GM15510 (cell line): ENCODE data around the gene NCK2.

Experiments used
- POLR2A ChIP-seq: IDR thresholded peaks from 3 replicates; pipeline ENCODE4 v1.6.1; 2011; ENCODE audit warnings: borderline replicate concordance; ENCODE audit not compliant: insufficient read length; ENCODE audit errors: extremely low read depth

NCK2 gene

GRCh38 chr2:105876191-105876590, 131.5 kb downstream of the NCK2 start:
- no peak for TF ChIP-seq POLR2A

- no peak for TF ChIP-seq POLR2A
Observed at GRCh38 chr2:105877945-105878344, 133.2 kb downstream of the NCK2 start.

- TF ChIP-seq POLR2A, result no peak
Observed at GRCh38 chr2:105879106-105879802, 134.5 kb downstream of the NCK2 start.

GRCh38 chr2:105879803-105880300, 135.1 kb downstream of the NCK2 start:
- TF ChIP-seq POLR2A, result no peak

- no peak for TF ChIP-seq POLR2A
Observed at GRCh38 chr2:105880637-105881036, 135.9 kb downstream of the NCK2 start.

GRCh38 chr2:105881286-105882136, 136.8 kb downstream of the NCK2 start:
- TF ChIP-seq POLR2A, result no peak

GRCh38 chr2:105882341-105882740, 137.6 kb downstream of the NCK2 start:
- no peak for TF ChIP-seq POLR2A

GRCh38 chr2:105882920-105883435, 138.3 kb downstream of the NCK2 start:
- TF ChIP-seq POLR2A, result no peak

GRCh38 chr2:105883911-105884694, 139.4 kb downstream of the NCK2 start:
- TF ChIP-seq POLR2A, result no peak

- TF ChIP-seq POLR2A, result no peak
Observed at GRCh38 chr2:105885456-105885855, 140.7 kb downstream of the NCK2 start.

- TF ChIP-seq POLR2A, result no peak
Observed at GRCh38 chr2:105886029-105886454, 141.3 kb downstream of the NCK2 start.

GRCh38 chr2:105886687-105887086, 142.0 kb downstream of the NCK2 start:
- TF ChIP-seq POLR2A, result no peak

- TF ChIP-seq POLR2A, result no peak
Observed at GRCh38 chr2:105887256-105887655, 142.5 kb downstream of the NCK2 start.

- no peak for TF ChIP-seq POLR2A
Observed at GRCh38 chr2:105888625-105889024, 143.9 kb downstream of the NCK2 start.

- TF ChIP-seq POLR2A, result no peak
Observed at GRCh38 chr2:105889046-105889445, 144.3 kb downstream of the NCK2 start.
